ENCODE results near the gene FBP1.

FBP1 gene

DNA sequence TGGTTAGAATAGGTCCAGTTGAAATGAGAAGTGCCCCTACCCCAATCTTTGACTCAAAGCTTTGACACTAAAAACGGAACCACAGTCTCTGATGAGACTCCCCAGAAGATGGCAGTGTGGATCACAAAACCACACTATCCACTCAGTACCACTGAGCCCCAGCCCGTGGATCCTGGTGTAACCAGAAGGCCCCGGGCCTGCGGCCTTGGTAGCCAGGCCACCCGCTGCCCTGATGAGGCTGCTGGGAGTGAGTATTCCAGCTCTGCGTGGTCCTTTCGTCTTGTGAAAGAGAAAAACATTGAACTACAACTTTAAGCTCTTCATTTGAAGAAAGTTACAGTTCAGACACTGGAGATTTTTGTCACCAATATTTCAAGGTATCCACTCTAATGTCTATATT lies 42.2 kb upstream of the FBP1 start:
- H3K9me2 ChIP-seq (replicated peaks; ENCODE audit: low read depth, low read length) = no peaks in the 10 kb centered on the region
- H3K9me3 ChIP-seq (ENCODE audit: insufficient read depth, low read depth, low read length) = no peaks in the 10 kb centered on the region
- no peaks in the 10 kb centered on the region for H3K36me3 ChIP-seq (ENCODE audit: insufficient read depth, low read length)
- no peak overlapping the region for H3K4me3 ChIP-seq (ENCODE audit: low read length, poor library complexity, severe bottlenecking)
- H3K27me3 ChIP-seq (ENCODE audit: insufficient read depth, low read length, poor library complexity, severe bottlenecking) = no peaks in the 10 kb centered on the region
- H3K4me1 ChIP-seq (ENCODE audit: insufficient read depth, low read length, poor library complexity, severe bottlenecking) = no peaks in the 10 kb centered on the region
- peak; percentile 82 for TF ChIP-seq CTCF (conservative IDR thresholded peaks at IDR 0.05; ENCODE audit: low read length)
- no peak for TF ChIP-seq EZH2phosphoT487 (IDR thresholded peaks at IDR 0.05; ENCODE audit: borderline replicate concordance)
- no peak overlapping the region for H3K4me2 ChIP-seq (ENCODE audit: low read depth, low read length, poor library complexity, severe bottlenecking)
- H4K20me1 ChIP-seq (ENCODE audit: insufficient read depth, low read length, poor library complexity, severe bottlenecking) = no peaks in the 10 kb centered on the region
- H3K79me2 ChIP-seq (ENCODE audit: insufficient read depth, low read length) = no peaks in the 10 kb centered on the region
- no peak overlapping the region for H3K9ac ChIP-seq (ENCODE audit: low read depth, low read length, poor library complexity, severe bottlenecking)
- peak overlapping the region; percentile 7; the same call in 1 of the 2 replicates for H2AFZ ChIP-seq (ENCODE audit: low read length)
- no peaks in the 10 kb centered on the region for H3F3A ChIP-seq (ENCODE audit: low read depth)

DNA sequence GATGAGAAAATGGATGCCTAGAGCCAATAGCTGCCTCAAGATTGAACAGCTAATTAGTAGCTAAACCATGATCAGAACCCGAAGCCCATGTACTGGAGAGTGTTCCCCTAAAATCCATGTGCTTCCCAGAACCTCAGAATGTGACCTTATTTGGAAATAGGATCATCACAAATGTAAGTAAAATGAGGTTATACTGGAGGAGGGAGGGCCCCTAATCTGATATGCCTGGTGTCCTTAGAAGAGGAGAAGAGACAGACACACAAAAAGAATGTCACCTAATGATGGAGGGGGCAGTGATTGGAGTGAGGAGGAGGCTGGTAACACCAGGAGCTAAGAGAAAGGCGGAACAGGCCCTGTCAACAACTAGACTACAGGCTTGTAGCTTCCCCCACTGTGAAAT lies 41.3 kb upstream of the FBP1 start:
- TF ChIP-seq EZH2phosphoT487 (IDR thresholded peaks at IDR 0.05; ENCODE audit: borderline replicate concordance) (no peak), CTCF (conservative IDR thresholded peaks at IDR 0.05; ENCODE audit: low read length) (no peak)

GRCh38 chr9:94680020-94680419 lies 40.7 kb upstream of the FBP1 start:
- Histone ChIP-seq H3K9me3 (ENCODE audit: insufficient read depth, low read depth, low read length) (no peaks in the 10 kb centered on the region), H3K27me3 (ENCODE audit: insufficient read depth, low read length, poor library complexity, severe bottlenecking) (no peaks in the 10 kb centered on the region), H3K36me3 (ENCODE audit: insufficient read depth, low read length) (no peaks in the 10 kb centered on the region), H3K9ac (ENCODE audit: low read depth, low read length, poor library complexity, severe bottlenecking) (no peak overlapping the region), H3F3A (ENCODE audit: low read depth) (no peaks in the 10 kb centered on the region), H3K4me2 (ENCODE audit: low read depth, low read length, poor library complexity, severe bottlenecking) (no peak overlapping the region), H3K4me1 (ENCODE audit: insufficient read depth, low read length, poor library complexity, severe bottlenecking) (no peaks in the 10 kb centered on the region), H3K4me3 (ENCODE audit: low read length, poor library complexity, severe bottlenecking) (no peak overlapping the region), H3K9me2 (replicated peaks; ENCODE audit: low read depth, low read length) (no peaks in the 10 kb centered on the region), H2AFZ (ENCODE audit: low read length) (peak overlapping the region; percentile 9; the same call in 1 of the 2 replicates), H3K79me2 (ENCODE audit: insufficient read depth, low read length) (no peaks in the 10 kb centered on the region), H4K20me1 (ENCODE audit: insufficient read depth, low read length, poor library complexity, severe bottlenecking) (no peaks in the 10 kb centered on the region)
- TF ChIP-seq EZH2phosphoT487 (IDR thresholded peaks at IDR 0.05; ENCODE audit: borderline replicate concordance) (no peak), CTCF (conservative IDR thresholded peaks at IDR 0.05; ENCODE audit: low read length) (no peak)

More for the DNA sequence above, 41.3 kb upstream of the FBP1 start:
- no peaks in the 10 kb centered on the region for H3K79me2 ChIP-seq (ENCODE audit: insufficient read depth, low read length)
- no peak overlapping the region for H3K4me3 ChIP-seq (ENCODE audit: low read length, poor library complexity, severe bottlenecking)
- H3K36me3 ChIP-seq (ENCODE audit: insufficient read depth, low read length) = no peaks in the 10 kb centered on the region
- H4K20me1 ChIP-seq (ENCODE audit: insufficient read depth, low read length, poor library complexity, severe bottlenecking) = no peaks in the 10 kb centered on the region
- no peak overlapping the region for H3K9ac ChIP-seq (ENCODE audit: low read depth, low read length, poor library complexity, severe bottlenecking)
- H3K4me1 ChIP-seq (ENCODE audit: insufficient read depth, low read length, poor library complexity, severe bottlenecking) = no peaks in the 10 kb centered on the region
- no peaks in the 10 kb centered on the region for H3K9me3 ChIP-seq (ENCODE audit: insufficient read depth, low read depth, low read length)
- no peak overlapping the region for H3K4me2 ChIP-seq (ENCODE audit: low read depth, low read length, poor library complexity, severe bottlenecking)
- peak overlapping the region; percentile 9; the same call in 1 of the 2 replicates for H2AFZ ChIP-seq (ENCODE audit: low read length)
- H3K27me3 ChIP-seq (ENCODE audit: insufficient read depth, low read length, poor library complexity, severe bottlenecking) = no peaks in the 10 kb centered on the region
- H3K9me2 ChIP-seq (replicated peaks; ENCODE audit: low read depth, low read length) = no peaks in the 10 kb centered on the region
- H3F3A ChIP-seq (ENCODE audit: low read depth) = no peaks in the 10 kb centered on the region

Data from Loucy (cell line).